ENCODE measurements around the gene TSPAN14. TPM values are rescaled to one million over a fixed set of nuclear protein-coding genes. Genes with fewer than 3 reads are reported as not detected.

The TSPAN14 gene
- total and polyA plus RNA-seq, 5 donors from 2014 or later: 157 to 270 (median 190) TPM

- Mint-ChIP-seq H3K9me3 (peaks cover 0 to 11% (median 2%) of the 10 kb centered on the region in 7 donors), H3K36me3 (peaks cover 59% of the 10 kb centered on the region), H3K4me1 (peaks cover 48 to 99% (median 80%) of the 10 kb centered on the region in 4 donors), H3K27ac (peak overlapping the region; percentile 89 to 97 (median 93)), H3K4me3 (peak overlapping the region; percentile 66 to 85 (median 76)), H3K27me3 (no peaks in the 10 kb centered on the region)
- DNase-seq: no peak
- ATAC-seq (ENCODE audit: low read depth in 2 of 2): peak; percentile 7
- Histone ChIP-seq H3K27me3 (ENCODE audit: control insufficient read depth, insufficient read depth, low read length) (no peaks in the 10 kb centered on the region), H3K36me3 (ENCODE audit: control insufficient read depth, insufficient read depth, low read length) (peaks cover 28% of the 10 kb centered on the region), H3K4me3 (ENCODE audit: low read depth, low read length) (peak overlapping the region; percentile 60), H3K9me3 (ENCODE audit: control insufficient read depth in 2 of 2, low read length in 2 of 2) (peaks cover 6% of the 10 kb centered on the region in 2 experiments), H3K27ac (ENCODE audit: insufficient read depth, low read length, poor library complexity, severe bottlenecking) (peak overlapping the region; percentile 64), H3K4me1 (ENCODE audit: control insufficient read depth, insufficient read depth, low read length, poor library complexity, severe bottlenecking) (peaks cover 97% of the 10 kb centered on the region)
Observed at GRCh38 chr10:80498078-80498832, 44.1 kb downstream of the TSPAN14 start.

GRCh38 chr10:80498833-80499741 is 45.0 kb downstream of the TSPAN14 start:
- peaks cover 25% of the 10 kb centered on the region for H3K36me3 ChIP-seq (ENCODE audit: control insufficient read depth, insufficient read depth, low read length)

GRCh38 chr10:80500572-80501380 is 46.7 kb downstream of the TSPAN14 start:
- peaks cover 0 to 11% (median 0%) of the 10 kb centered on the region in 7 donors for H3K9me3 Mint-ChIP-seq
- DNase-seq (no peak), ATAC-seq (ENCODE audit: low read depth in 2 of 2) (peak; percentile 21 to 32)

More at GRCh38 chr10:80498833-80499741, 45.0 kb downstream of the TSPAN14 start:
- H3K9me3 ChIP-seq (ENCODE audit: control insufficient read depth in 2 of 2, low read length in 2 of 2): peaks cover 6% of the 10 kb centered on the region in 2 experiments
- peak; percentile 67 to 68 for ATAC-seq (ENCODE audit: low read depth in 2 of 2)
- peaks cover 0 to 11% (median 0%) of the 10 kb centered on the region in 7 donors for H3K9me3 Mint-ChIP-seq
- peak in 1 of 3 donors; percentile 61 for DNase-seq
- H3K4me1 ChIP-seq (ENCODE audit: control insufficient read depth, insufficient read depth, low read length, poor library complexity, severe bottlenecking): peaks cover 97% of the 10 kb centered on the region
- H3K27ac Mint-ChIP-seq: peak overlapping the region; percentile 89 to 97 (median 94)
- H3K36me3 Mint-ChIP-seq: peaks cover 54% of the 10 kb centered on the region
- H3K4me3 ChIP-seq (ENCODE audit: low read depth, low read length): peak overlapping the region; percentile 60
- H3K4me1 Mint-ChIP-seq: peaks cover 43 to 99% (median 80%) of the 10 kb centered on the region in 4 donors
- H3K4me3 Mint-ChIP-seq: peak overlapping the region; percentile 66 to 85 (median 82)
- H3K27ac ChIP-seq (ENCODE audit: insufficient read depth, low read length, poor library complexity, severe bottlenecking): peak overlapping the region; percentile 64
- H3K27me3 Mint-ChIP-seq: no peaks in the 10 kb centered on the region
- H3K27me3 ChIP-seq (ENCODE audit: control insufficient read depth, insufficient read depth, low read length): no peaks in the 10 kb centered on the region

GRCh38 chr10:80501381-80501912 is 47.3 kb downstream of the TSPAN14 start:
- Histone ChIP-seq H3K36me3 (ENCODE audit: control insufficient read depth, insufficient read depth, low read length) (peaks cover 13% of the 10 kb centered on the region), H3K27me3 (ENCODE audit: control insufficient read depth, insufficient read depth, low read length) (no peaks in the 10 kb centered on the region), H3K27ac (ENCODE audit: insufficient read depth, low read length, poor library complexity, severe bottlenecking) (peak overlapping the region; percentile 64), H3K4me1 (ENCODE audit: control insufficient read depth, insufficient read depth, low read length, poor library complexity, severe bottlenecking) (peaks cover 94% of the 10 kb centered on the region), H3K4me3 (ENCODE audit: low read depth, low read length) (peak overlapping the region; percentile 16), H3K9me3 (ENCODE audit: control insufficient read depth in 2 of 2, low read length in 2 of 2) (peaks cover 3 to 4% of the 10 kb centered on the region in 2 experiments)
- DNase-seq: no peak
- Mint-ChIP-seq H3K27ac (peak overlapping the region in 2 of 3 donors; percentile 89 to 97), H3K4me1 (peaks cover 29 to 96% (median 79%) of the 10 kb centered on the region in 4 donors), H3K4me3 (peak overlapping the region in 3 of 4 donors; percentile 15 to 85 (median 81)), H3K27me3 (no peaks in the 10 kb centered on the region), H3K9me3 (peaks cover 0 to 6% (median 0%) of the 10 kb centered on the region in 7 donors), H3K36me3 (peaks cover 37% of the 10 kb centered on the region)
- no peak for ATAC-seq (ENCODE audit: low read depth in 2 of 2)

More at GRCh38 chr10:80500572-80501380, 46.7 kb downstream of the TSPAN14 start:
- no peaks in the 10 kb centered on the region for H3K27me3 ChIP-seq (ENCODE audit: control insufficient read depth, insufficient read depth, low read length)
- peaks cover 98% of the 10 kb centered on the region for H3K4me1 ChIP-seq (ENCODE audit: control insufficient read depth, insufficient read depth, low read length, poor library complexity, severe bottlenecking)
- H3K9me3 ChIP-seq (ENCODE audit: control insufficient read depth in 2 of 2, low read length in 2 of 2): peaks cover 6% of the 10 kb centered on the region in 2 experiments
- Mint-ChIP-seq H3K36me3 (peaks cover 43% of the 10 kb centered on the region), H3K27ac (peak overlapping the region; percentile 89 to 95 (median 92)), H3K4me1 (peaks cover 32 to 99% (median 81%) of the 10 kb centered on the region in 4 donors), H3K27me3 (no peaks in the 10 kb centered on the region), H3K4me3 (peak overlapping the region; percentile 78 to 85 (median 84))
- no peak overlapping the region for H3K4me3 ChIP-seq (ENCODE audit: low read depth, low read length)
- H3K27ac ChIP-seq (ENCODE audit: insufficient read depth, low read length, poor library complexity, severe bottlenecking): peak overlapping the region; percentile 64
- peaks cover 16% of the 10 kb centered on the region for H3K36me3 ChIP-seq (ENCODE audit: control insufficient read depth, insufficient read depth, low read length)

GRCh38 chr10:80501913-80502521 is 47.9 kb downstream of the TSPAN14 start:
- H3K4me3 ChIP-seq (ENCODE audit: low read depth, low read length): peak overlapping the region; percentile 16
- H3K27ac ChIP-seq (ENCODE audit: insufficient read depth, low read length, poor library complexity, severe bottlenecking): peak overlapping the region; percentile 64
- no peak for ATAC-seq (ENCODE audit: low read depth in 2 of 2)

GRCh38 chr10:80502621-80503583 is 48.8 kb downstream of the TSPAN14 start:
- ATAC-seq (ENCODE audit: low read depth in 2 of 2): no peak
- H3K4me1 ChIP-seq (ENCODE audit: control insufficient read depth, insufficient read depth, low read length, poor library complexity, severe bottlenecking): peaks cover 81% of the 10 kb centered on the region
- H3K4me3 ChIP-seq (ENCODE audit: low read depth, low read length): no peak overlapping the region
- peaks cover 22 to 86% (median 66%) of the 10 kb centered on the region in 4 donors for H3K4me1 Mint-ChIP-seq
- H3K27ac ChIP-seq (ENCODE audit: insufficient read depth, low read length, poor library complexity, severe bottlenecking): peak overlapping the region; percentile 64
- H3K27me3 Mint-ChIP-seq: no peaks in the 10 kb centered on the region
- H3K9me3 Mint-ChIP-seq: no peaks in the 10 kb centered on the region
- H3K36me3 ChIP-seq (ENCODE audit: control insufficient read depth, insufficient read depth, low read length): peaks cover 27% of the 10 kb centered on the region
- H3K27me3 ChIP-seq (ENCODE audit: control insufficient read depth, insufficient read depth, low read length): no peaks in the 10 kb centered on the region
- peak overlapping the region; percentile 55 to 85 (median 72) for H3K4me3 Mint-ChIP-seq
- peaks cover 29% of the 10 kb centered on the region for H3K36me3 Mint-ChIP-seq
- no peak for DNase-seq
- H3K27ac Mint-ChIP-seq: peak overlapping the region; percentile 89 to 99 (median 97)
- no peaks in the 10 kb centered on the region for H3K9me3 ChIP-seq (ENCODE audit: control insufficient read depth in 2 of 2, low read length in 2 of 2)

More at GRCh38 chr10:80501913-80502521, 47.9 kb downstream of the TSPAN14 start:
- H3K27me3 ChIP-seq (ENCODE audit: control insufficient read depth, insufficient read depth, low read length): no peaks in the 10 kb centered on the region
- Mint-ChIP-seq H3K27me3 (no peaks in the 10 kb centered on the region), H3K4me1 (peaks cover 24 to 90% (median 73%) of the 10 kb centered on the region in 4 donors), H3K9me3 (peaks cover 0 to under 1% (median 0%) of the 10 kb centered on the region in 7 donors), H3K36me3 (peaks cover 32% of the 10 kb centered on the region), H3K27ac (peak overlapping the region; percentile 89 to 99 (median 97)), H3K4me3 (peak overlapping the region; percentile 6 to 85 (median 54))
- H3K9me3 ChIP-seq (ENCODE audit: control insufficient read depth in 2 of 2, low read length in 2 of 2): no peaks in the 10 kb centered on the region
- H3K4me1 ChIP-seq (ENCODE audit: control insufficient read depth, insufficient read depth, low read length, poor library complexity, severe bottlenecking): peaks cover 90% of the 10 kb centered on the region
- peaks cover 18% of the 10 kb centered on the region for H3K36me3 ChIP-seq (ENCODE audit: control insufficient read depth, insufficient read depth, low read length)
- no peak for DNase-seq
